Liver (tissue), 9 donors: Measurements from ENCODE around the gene PHF12. TPM values are rescaled to one million over a fixed set of nuclear protein-coding genes. Genes with fewer than 3 reads are reported as not detected.

Experiments used
- DNase-seq: peaks from one replicate; pipeline ENCODE4 v3.0.0-alpha.2; 2017; ENCODE audit warnings: low spot score
- H3K27ac ChIP-seq, 2 donors: one replicate each; pipeline ENCODE4 v1.7.0; 2013; ENCODE audit warnings: inconsistent platforms in 2 of 2, low read length in 2 of 2, control low read depth in 1 of 2, low read depth in 1 of 2, mild to moderate bottlenecking in 1 of 2
- H3K27me3 ChIP-seq, 4 donors: one replicate each; pipeline versions ENCODE4 v1.6.1 to v1.7.0; 2013; ENCODE audit warnings: low read length in 3 of 4, inconsistent platforms in 1 of 4, mild to moderate bottlenecking in 1 of 4, moderate library complexity in 1 of 4; ENCODE audit not compliant: control insufficient read depth in 4 of 4, insufficient read depth in 4 of 4
- H3K36me3 ChIP-seq, 4 donors: one replicate each; pipeline versions ENCODE4 v1.6.1 to v1.7.0; 2013; ENCODE audit warnings: low read length in 3 of 4, mild to moderate bottlenecking in 3 of 4, low read depth in 1 of 4, moderate library complexity in 1 of 4; ENCODE audit not compliant: control insufficient read depth in 4 of 4, insufficient read depth in 3 of 4
- H3K4me1 ChIP-seq, 4 donors: one replicate each; pipeline versions ENCODE4 v1.6.1 to v1.7.0; 2013; ENCODE audit warnings: low read length in 3 of 4, mild to moderate bottlenecking in 3 of 4, moderate library complexity in 1 of 4; ENCODE audit not compliant: control insufficient read depth in 4 of 4, insufficient read depth in 4 of 4
- H3K4me3 ChIP-seq, 3 donors: one replicate each; pipeline versions ENCODE4 v1.6.1 to v1.7.0; 2013; ENCODE audit warnings: low read length in 3 of 3, control low read depth in 1 of 3, low read depth in 1 of 3, mild to moderate bottlenecking in 1 of 3
- H3K9ac ChIP-seq, 2 donors: one replicate each; pipeline ENCODE4 v1.7.0; 2013; ENCODE audit warnings: low read length in 2 of 2, mild to moderate bottlenecking in 2 of 2, moderate library complexity in 2 of 2, control low read depth in 1 of 2, low read depth in 1 of 2
- H3K9me3 ChIP-seq, 4 donors: one replicate each; pipeline versions ENCODE4 v1.6.1 to v1.7.0; 2013; ENCODE audit warnings: low read length in 3 of 4; ENCODE audit not compliant: control insufficient read depth in 4 of 4
- EGR1 ChIP-seq, 2 donors: IDR thresholded peaks; 2 replicates each; pipeline ENCODE4 v1.6.1; 2016 to 2018; ENCODE audit warnings: antibody characterized with exemption in 2 of 2, low read depth in 2 of 2
- FOXA1 ChIP-seq: IDR thresholded peaks from 2 replicates; pipeline ENCODE4 v1.6.1; 2016; ENCODE audit warnings: antibody characterized with exemption
- GABPA ChIP-seq, 2 donors: IDR thresholded peaks in 1 of 2; conservative IDR thresholded peaks in 1 of 2; 2 replicates each; pipeline ENCODE4 v1.6.1; 2016; ENCODE audit warnings: antibody characterized with exemption in 2 of 2, mild to moderate bottlenecking in 1 of 2, moderate library complexity in 1 of 2
- HNF4A ChIP-seq, 2 donors: conservative IDR thresholded peaks; 2 replicates each; pipeline ENCODE4 v1.6.1; 2016; ENCODE audit warnings: antibody characterized with exemption in 2 of 2, mild to moderate bottlenecking in 2 of 2
- JUND ChIP-seq, 2 donors: IDR thresholded peaks; 2 replicates each; pipeline ENCODE4 v1.6.1; 2016; ENCODE audit warnings: antibody characterized with exemption in 2 of 2
- NR2F2 ChIP-seq: IDR thresholded peaks from 2 replicates; pipeline ENCODE4 v1.6.1; 2016; ENCODE audit warnings: antibody characterized with exemption
- RAD21 ChIP-seq, 2 donors: IDR thresholded peaks; 2 replicates each; pipeline ENCODE4 v1.6.1; 2016; ENCODE audit warnings: antibody characterized with exemption in 2 of 2, mild to moderate bottlenecking in 2 of 2
- RXRA ChIP-seq, 2 donors: IDR thresholded peaks; 2 replicates each; pipeline ENCODE4 v1.6.1; 2017 to 2018; ENCODE audit warnings: antibody characterized with exemption in 2 of 2, mild to moderate bottlenecking in 1 of 2
- SP1 ChIP-seq: IDR thresholded peaks from 2 replicates; pipeline ENCODE4 v1.6.1; 2018; ENCODE audit warnings: antibody characterized with exemption, mild to moderate bottlenecking
- TAF1 ChIP-seq: conservative IDR thresholded peaks from 2 replicates; pipeline ENCODE4 v1.6.1; 2016; ENCODE audit warnings: antibody characterized with exemption, mild to moderate bottlenecking
- YY1 ChIP-seq: IDR thresholded peaks from 2 replicates; pipeline ENCODE4 v1.6.1; 2016; ENCODE audit warnings: antibody characterized with exemption, mild to moderate bottlenecking
- WGBS: extraction: QIAGEN DNeasy Blood & Tissue Kit; methylation state at CpG from one replicate; pipeline ENCODE4 v1.1.7; 2013; 5-methylcytosine and 5-hydroxymethylcytosine counted together
- polyA plus RNA-seq, 2 donors: library from polyadenylated mRNA; stranded (reverse) in 1 of 2; unstranded in 1 of 2; fragments of 200-250 nt in 1 of 2; fragments of >200 nt in 1 of 2; fragmentation: Nextera tagmentation in 1 of 2; extraction: Ambion mirVana in 1 of 2; gene quantifications; one replicate each; pipeline versions ENCODE4 v1.2.1 to v1.2.3, GENCODE V29; 2013 to 2015
- total RNA-seq, 2 donors: library from RNA; depleted of rRNA; stranded (reverse); fragments of >200 nt; gene quantifications; one replicate each; pipeline ENCODE4 v1.2.3, GENCODE V29; 2014
- TF ChIP-seq, protein P1 (sequence below): IDR thresholded peaks from 2 replicates; pipeline ENCODE4 v1.6.1; 2016; ENCODE audit warnings: antibody characterized with exemption
- TF ChIP-seq, protein P2 (sequence below): IDR thresholded peaks from 2 replicates; pipeline ENCODE4 v1.6.1; 2016; ENCODE audit warnings: antibody characterized with exemption
- TF ChIP-seq, protein P3 (sequence below): IDR thresholded peaks from 2 replicates; pipeline ENCODE4 v1.6.1; 2016; ENCODE audit warnings: antibody characterized with exemption, mild to moderate bottlenecking
- TF ChIP-seq, protein P4 (sequence below): fragments of 150-350 bp; IDR thresholded peaks from 2 replicates; pipeline ENCODE4 v1.5.1; 2017; ENCODE audit warnings: improper control_type of control experiment, low read depth, low read length; ENCODE audit not compliant: missing input control
- TF ChIP-seq, protein P5 (sequence below): IDR thresholded peaks from 2 replicates; pipeline ENCODE4 v1.6.1; 2016; ENCODE audit warnings: antibody characterized with exemption
- donor health status: healthy.
- donor health status: healthy.
- donor health status: healthy.
- donor health status: healthy.
- donor health status: healthy.

The PHF12 gene
- total and polyA plus RNA-seq, 4 donors = 4.3 to 21.3 (median 11.7) TPM

DNA sequence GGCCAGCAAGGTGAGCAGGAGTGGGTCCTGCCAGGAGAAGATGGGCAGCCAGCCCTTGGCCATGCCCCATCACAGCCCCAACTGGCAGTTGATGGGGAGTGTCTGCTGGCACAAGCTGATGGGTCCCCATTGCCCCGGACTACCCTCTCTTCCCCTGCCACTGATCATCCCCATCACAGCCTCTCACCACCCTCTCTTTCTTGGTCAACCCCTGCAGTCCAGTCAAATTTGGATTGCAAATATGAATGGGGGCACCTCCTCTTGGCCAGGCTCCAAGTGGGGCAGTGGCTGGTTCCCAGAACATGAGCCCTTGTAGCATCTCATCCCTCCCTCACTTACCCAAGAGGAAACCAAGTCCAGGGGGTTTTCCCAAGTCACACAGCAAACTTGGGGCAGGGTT lies 37.2 kb upstream of the PHF12 start:
- Histone ChIP-seq H3K27ac (no peak overlapping the region), H3K27me3 (no peaks in the 10 kb centered on the region), H3K4me1 (peaks cover 13 to 23% (median 21%) of the 10 kb centered on the region in 4 donors), H3K9ac (no peak overlapping the region), H3K36me3 (no peaks in the 10 kb centered on the region), H3K9me3 (no peaks in the 10 kb centered on the region), H3K4me3 (no peak overlapping the region)
- TF ChIP-seq SP1 (no peak), JUND (IDR thresholded peaks at IDR 0.05) (no peak), EGR1 (IDR thresholded peaks at IDR 0.05; ENCODE audit: low read depth in 2 of 2) (no peak), RXRA (IDR thresholded peaks at IDR 0.05) (no peak), NR2F2 (no peak), GABPA (IDR thresholded peaks at IDR 0.05 in 1 of 2, conservative IDR thresholded peaks at IDR 0.05 in 1 of 2) (no peak), TAF1 (no peak), FOXA1 (no peak), RAD21 (IDR thresholded peaks at IDR 0.05) (no peak), HNF4A (conservative IDR thresholded peaks at IDR 0.05) (no peak), YY1 (no peak)
- TF ChIP-seq, protein P1, sequence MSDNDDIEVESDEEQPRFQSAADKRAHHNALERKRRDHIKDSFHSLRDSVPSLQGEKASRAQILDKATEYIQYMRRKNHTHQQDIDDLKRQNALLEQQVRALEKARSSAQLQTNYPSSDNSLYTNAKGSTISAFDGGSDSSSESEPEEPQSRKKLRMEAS = no peak
- TF ChIP-seq, protein P2, sequence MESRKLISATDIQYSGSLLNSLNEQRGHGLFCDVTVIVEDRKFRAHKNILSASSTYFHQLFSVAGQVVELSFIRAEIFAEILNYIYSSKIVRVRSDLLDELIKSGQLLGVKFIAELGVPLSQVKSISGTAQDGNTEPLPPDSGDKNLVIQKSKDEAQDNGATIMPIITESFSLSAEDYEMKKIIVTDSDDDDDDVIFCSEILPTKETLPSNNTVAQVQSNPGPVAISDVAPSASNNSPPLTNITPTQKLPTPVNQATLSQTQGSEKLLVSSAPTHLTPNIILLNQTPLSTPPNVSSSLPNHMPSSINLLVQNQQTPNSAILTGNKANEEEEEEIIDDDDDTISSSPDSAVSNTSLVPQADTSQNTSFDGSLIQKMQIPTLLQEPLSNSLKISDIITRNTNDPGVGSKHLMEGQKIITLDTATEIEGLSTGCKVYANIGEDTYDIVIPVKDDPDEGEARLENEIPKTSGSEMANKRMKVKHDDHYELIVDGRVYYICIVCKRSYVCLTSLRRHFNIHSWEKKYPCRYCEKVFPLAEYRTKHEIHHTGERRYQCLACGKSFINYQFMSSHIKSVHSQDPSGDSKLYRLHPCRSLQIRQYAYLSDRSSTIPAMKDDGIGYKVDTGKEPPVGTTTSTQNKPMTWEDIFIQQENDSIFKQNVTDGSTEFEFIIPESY = no peak
- TF ChIP-seq, protein P3, sequence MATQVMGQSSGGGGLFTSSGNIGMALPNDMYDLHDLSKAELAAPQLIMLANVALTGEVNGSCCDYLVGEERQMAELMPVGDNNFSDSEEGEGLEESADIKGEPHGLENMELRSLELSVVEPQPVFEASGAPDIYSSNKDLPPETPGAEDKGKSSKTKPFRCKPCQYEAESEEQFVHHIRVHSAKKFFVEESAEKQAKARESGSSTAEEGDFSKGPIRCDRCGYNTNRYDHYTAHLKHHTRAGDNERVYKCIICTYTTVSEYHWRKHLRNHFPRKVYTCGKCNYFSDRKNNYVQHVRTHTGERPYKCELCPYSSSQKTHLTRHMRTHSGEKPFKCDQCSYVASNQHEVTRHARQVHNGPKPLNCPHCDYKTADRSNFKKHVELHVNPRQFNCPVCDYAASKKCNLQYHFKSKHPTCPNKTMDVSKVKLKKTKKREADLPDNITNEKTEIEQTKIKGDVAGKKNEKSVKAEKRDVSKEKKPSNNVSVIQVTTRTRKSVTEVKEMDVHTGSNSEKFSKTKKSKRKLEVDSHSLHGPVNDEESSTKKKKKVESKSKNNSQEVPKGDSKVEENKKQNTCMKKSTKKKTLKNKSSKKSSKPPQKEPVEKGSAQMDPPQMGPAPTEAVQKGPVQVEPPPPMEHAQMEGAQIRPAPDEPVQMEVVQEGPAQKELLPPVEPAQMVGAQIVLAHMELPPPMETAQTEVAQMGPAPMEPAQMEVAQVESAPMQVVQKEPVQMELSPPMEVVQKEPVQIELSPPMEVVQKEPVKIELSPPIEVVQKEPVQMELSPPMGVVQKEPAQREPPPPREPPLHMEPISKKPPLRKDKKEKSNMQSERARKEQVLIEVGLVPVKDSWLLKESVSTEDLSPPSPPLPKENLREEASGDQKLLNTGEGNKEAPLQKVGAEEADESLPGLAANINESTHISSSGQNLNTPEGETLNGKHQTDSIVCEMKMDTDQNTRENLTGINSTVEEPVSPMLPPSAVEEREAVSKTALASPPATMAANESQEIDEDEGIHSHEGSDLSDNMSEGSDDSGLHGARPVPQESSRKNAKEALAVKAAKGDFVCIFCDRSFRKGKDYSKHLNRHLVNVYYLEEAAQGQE = no peak
- TF ChIP-seq, protein P4, sequence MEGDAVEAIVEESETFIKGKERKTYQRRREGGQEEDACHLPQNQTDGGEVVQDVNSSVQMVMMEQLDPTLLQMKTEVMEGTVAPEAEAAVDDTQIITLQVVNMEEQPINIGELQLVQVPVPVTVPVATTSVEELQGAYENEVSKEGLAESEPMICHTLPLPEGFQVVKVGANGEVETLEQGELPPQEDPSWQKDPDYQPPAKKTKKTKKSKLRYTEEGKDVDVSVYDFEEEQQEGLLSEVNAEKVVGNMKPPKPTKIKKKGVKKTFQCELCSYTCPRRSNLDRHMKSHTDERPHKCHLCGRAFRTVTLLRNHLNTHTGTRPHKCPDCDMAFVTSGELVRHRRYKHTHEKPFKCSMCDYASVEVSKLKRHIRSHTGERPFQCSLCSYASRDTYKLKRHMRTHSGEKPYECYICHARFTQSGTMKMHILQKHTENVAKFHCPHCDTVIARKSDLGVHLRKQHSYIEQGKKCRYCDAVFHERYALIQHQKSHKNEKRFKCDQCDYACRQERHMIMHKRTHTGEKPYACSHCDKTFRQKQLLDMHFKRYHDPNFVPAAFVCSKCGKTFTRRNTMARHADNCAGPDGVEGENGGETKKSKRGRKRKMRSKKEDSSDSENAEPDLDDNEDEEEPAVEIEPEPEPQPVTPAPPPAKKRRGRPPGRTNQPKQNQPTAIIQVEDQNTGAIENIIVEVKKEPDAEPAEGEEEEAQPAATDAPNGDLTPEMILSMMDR = no peak
- TF ChIP-seq, protein P5, sequence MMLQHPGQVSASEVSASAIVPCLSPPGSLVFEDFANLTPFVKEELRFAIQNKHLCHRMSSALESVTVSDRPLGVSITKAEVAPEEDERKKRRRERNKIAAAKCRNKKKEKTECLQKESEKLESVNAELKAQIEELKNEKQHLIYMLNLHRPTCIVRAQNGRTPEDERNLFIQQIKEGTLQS = no peak
- DNase-seq = no peak
- 97% methylated on average over 1 of the region's 1 CpG for WGBS
